ENCODE data around the gene HNRNPH1.

DNA sequence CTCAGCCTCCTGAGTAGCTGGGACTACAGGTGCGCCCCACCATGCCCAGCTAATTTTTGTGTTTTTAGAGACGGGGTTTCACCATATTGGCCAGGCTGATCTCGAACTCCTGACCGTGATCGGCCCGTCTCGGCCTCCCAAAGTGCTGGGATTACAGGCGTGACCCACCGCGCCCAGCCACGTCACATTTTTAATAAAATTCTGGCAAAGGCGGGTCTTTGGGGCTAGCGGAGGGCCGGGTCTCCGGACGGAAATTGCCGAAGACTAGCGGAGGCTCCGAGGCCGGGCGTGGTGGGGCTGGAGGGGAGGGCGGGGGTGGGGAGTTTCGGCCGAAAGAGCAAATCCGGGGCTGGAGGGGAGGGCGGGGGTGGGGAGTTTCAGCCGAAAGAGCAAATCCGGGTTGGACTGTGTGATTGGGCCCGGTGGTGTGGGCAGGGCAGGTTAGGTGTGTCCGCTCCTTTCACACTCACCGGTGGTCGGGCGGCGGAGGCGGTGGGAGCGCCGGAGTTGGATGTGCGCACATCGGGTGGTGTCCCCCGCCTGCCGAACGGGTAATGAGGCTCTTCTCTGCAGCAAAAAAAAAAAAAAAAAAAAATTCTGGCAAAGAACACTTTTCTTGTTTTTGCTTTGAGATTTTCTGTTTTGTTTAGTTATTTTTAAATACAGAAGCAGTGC is 46.0 kb downstream of the HNRNPH1 start:
- TF ChIP-seq, protein P1, sequence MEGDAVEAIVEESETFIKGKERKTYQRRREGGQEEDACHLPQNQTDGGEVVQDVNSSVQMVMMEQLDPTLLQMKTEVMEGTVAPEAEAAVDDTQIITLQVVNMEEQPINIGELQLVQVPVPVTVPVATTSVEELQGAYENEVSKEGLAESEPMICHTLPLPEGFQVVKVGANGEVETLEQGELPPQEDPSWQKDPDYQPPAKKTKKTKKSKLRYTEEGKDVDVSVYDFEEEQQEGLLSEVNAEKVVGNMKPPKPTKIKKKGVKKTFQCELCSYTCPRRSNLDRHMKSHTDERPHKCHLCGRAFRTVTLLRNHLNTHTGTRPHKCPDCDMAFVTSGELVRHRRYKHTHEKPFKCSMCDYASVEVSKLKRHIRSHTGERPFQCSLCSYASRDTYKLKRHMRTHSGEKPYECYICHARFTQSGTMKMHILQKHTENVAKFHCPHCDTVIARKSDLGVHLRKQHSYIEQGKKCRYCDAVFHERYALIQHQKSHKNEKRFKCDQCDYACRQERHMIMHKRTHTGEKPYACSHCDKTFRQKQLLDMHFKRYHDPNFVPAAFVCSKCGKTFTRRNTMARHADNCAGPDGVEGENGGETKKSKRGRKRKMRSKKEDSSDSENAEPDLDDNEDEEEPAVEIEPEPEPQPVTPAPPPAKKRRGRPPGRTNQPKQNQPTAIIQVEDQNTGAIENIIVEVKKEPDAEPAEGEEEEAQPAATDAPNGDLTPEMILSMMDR (IDR thresholded peaks at IDR 0.05), result no peak
- no peak for TF ChIP-seq POLR2A (IDR thresholded peaks at IDR 0.05)
